ENCODE measurements around the gene NHS. TPM values are rescaled to one million over a fixed set of nuclear protein-coding genes. Genes with fewer than 3 reads are reported as not detected.

The NHS gene
- total and polyA plus RNA-seq, 4 experiments from 2014 or later = 0.09 to 0.67 TPM; not detected in 2

DNA sequence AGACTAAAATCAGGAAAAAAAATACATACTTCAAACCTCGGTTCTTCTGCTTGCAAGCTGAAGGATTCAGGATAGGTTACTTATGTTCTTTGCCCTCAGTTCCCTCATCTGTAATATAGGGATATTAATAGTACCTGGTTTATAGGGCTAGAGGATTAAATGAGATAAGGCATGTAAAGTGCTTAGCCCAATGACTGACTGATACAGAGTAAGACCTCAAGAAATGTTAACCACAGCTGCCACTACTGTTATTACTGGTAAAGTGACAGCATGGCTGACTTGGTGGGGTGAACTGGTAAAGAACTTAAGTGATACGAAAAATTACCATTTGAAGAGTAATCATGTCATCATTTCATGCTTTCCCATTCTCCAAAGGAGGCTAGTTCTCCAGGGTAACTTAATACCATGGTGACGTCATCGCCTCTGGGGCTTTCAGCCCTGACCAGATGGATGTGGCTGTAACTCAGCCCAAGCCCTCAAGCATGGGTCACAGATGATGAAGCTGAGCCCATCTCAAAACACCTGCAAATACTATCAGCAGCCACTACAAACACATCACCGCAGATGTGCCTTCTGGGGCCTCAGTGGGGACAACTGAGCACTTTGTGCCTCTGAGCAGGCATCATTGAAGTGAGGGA lies 317.8 kb downstream of the NHS start:
- no peaks in the 10 kb centered on the region for H3K36me3 ChIP-seq (ENCODE audit: insufficient read depth, low read length)
- no peak for DNase-seq
- no peak overlapping the region for H3K27ac ChIP-seq (ENCODE audit: low read depth, low read length)
- H3K4me3 ChIP-seq (ENCODE audit: low read length in 2 of 2) = no peak overlapping the region
- H3K27me3 Mint-ChIP-seq = peaks cover 0 to 1% of the 10 kb centered on the region in 2 donors
- H3K4me3 Mint-ChIP-seq = no peak overlapping the region
- no peaks in the 10 kb centered on the region for H3K36me3 Mint-ChIP-seq
- H3K9me3 Mint-ChIP-seq = peaks cover 0 to 2% (median 0%) of the 10 kb centered on the region in 8 donors
- H3K27me3 ChIP-seq (ENCODE audit: insufficient read depth, low read length) = no peaks in the 10 kb centered on the region
- H3K27ac Mint-ChIP-seq = no peak overlapping the region
- no peaks in the 10 kb centered on the region for H3K9me3 ChIP-seq (ENCODE audit: control insufficient read depth in 1 of 2, low read length in 2 of 2)
- H3K4me1 ChIP-seq (ENCODE audit: insufficient read depth, low read length) = no peaks in the 10 kb centered on the region
- no peaks in the 10 kb centered on the region for H3K4me1 Mint-ChIP-seq
- intact Hi-C loops (cut with micrococcal nuclease) = no loop called here
- ChIA-PET CTCF (ENCODE audit: partially characterized antibody) (interaction anchor here (0.8 kb wide), 1 partner anchor 450 kb away, joined by 3 read pairs; no protein-coding TSS in a partner anchor), POLR2A (ENCODE audit: partially characterized antibody) (no interaction called here)

DNA sequence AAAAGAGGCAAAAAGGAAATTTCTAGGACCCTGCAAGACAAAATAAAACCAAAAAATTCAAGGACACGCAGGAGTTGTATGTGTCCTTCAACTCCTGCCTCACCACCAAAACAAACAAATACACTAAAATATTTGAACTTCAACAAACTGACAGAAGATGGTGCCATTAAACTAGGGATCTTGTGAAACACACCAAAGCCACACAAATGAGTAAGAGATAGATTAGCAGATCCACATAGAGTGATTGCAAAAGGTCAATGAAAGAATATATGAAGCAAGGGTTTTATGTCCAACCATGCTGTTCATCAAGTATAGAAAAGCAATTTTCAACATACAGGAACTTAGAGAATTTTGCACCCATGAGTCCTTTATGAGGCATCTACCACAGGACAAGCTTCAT lies 322.2 kb downstream of the NHS start:
- Histone ChIP-seq H3K27me3 (ENCODE audit: insufficient read depth, low read length) (no peaks in the 10 kb centered on the region), H3K27ac (ENCODE audit: low read depth, low read length) (no peak overlapping the region), H3K4me3 (ENCODE audit: low read length in 2 of 2) (no peak overlapping the region), H3K9me3 (ENCODE audit: control insufficient read depth in 1 of 2, low read length in 2 of 2) (no peaks in the 10 kb centered on the region), H3K4me1 (ENCODE audit: insufficient read depth, low read length) (no peaks in the 10 kb centered on the region), H3K36me3 (ENCODE audit: insufficient read depth, low read length) (no peaks in the 10 kb centered on the region)
- intact Hi-C loops (cut with micrococcal nuclease) = no loop called here
- no peak overlapping the region for H3K27ac Mint-ChIP-seq
- DNase-seq = peak in 1 of 5 donors; percentile 4
- ChIA-PET CTCF (ENCODE audit: partially characterized antibody) (no interaction called here), POLR2A (ENCODE audit: partially characterized antibody) (no interaction called here)
- no peaks in the 10 kb centered on the region for H3K4me1 Mint-ChIP-seq
- peaks cover 0 to 2% (median 0%) of the 10 kb centered on the region in 8 donors for H3K9me3 Mint-ChIP-seq
- H3K4me3 Mint-ChIP-seq = no peak overlapping the region
- no peaks in the 10 kb centered on the region for H3K36me3 Mint-ChIP-seq
- H3K27me3 Mint-ChIP-seq = no peaks in the 10 kb centered on the region

DNA sequence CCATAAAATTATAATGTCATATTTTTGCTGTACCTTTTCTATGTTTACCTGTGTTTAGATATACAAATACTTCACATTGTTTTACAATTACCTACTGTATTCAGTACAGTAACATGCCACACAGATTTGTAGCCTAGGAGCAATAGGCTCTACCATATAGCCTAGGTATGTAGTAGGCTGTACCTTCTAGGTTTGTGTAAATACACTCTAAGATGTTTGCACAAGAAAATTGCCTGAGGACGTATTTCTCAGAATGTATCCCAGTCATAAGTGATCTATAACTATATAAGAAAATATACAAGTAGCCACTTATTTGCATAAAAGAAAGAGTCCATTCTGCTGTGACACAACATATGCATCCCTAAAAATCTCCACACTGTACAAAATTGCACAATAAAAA lies 326.0 kb downstream of the NHS start:
- intact Hi-C loops (cut with micrococcal nuclease) = no loop called here
- no peaks in the 10 kb centered on the region for H3K27me3 Mint-ChIP-seq

GRCh38 chrX:17703201-17703600 lies 328.2 kb downstream of the NHS start:
- Histone ChIP-seq H3K4me3 (ENCODE audit: low read length in 2 of 2) (no peak overlapping the region), H3K4me1 (ENCODE audit: insufficient read depth, low read length) (no peaks in the 10 kb centered on the region), H3K27me3 (ENCODE audit: insufficient read depth, low read length) (no peaks in the 10 kb centered on the region), H3K36me3 (ENCODE audit: insufficient read depth, low read length) (no peaks in the 10 kb centered on the region), H3K27ac (ENCODE audit: low read depth, low read length) (no peak overlapping the region), H3K9me3 (ENCODE audit: control insufficient read depth in 1 of 2, low read length in 2 of 2) (no peaks in the 10 kb centered on the region)
- Mint-ChIP-seq H3K36me3 (no peaks in the 10 kb centered on the region), H3K27ac (no peak overlapping the region), H3K4me1 (no peaks in the 10 kb centered on the region), H3K9me3 (peaks cover 0 to 2% (median 0%) of the 10 kb centered on the region in 8 donors), H3K4me3 (no peak overlapping the region), H3K27me3 (no peaks in the 10 kb centered on the region)
- POLR2A ChIA-PET (ENCODE audit: partially characterized antibody) = no interaction called here
- DNase-seq = no peak
- CTCF ChIA-PET (ENCODE audit: partially characterized antibody) = no interaction called here
- intact Hi-C loops (cut with micrococcal nuclease) = no loop called here

More for the DNA sequence above, 326.0 kb downstream of the NHS start:
- Mint-ChIP-seq H3K27ac (no peak overlapping the region), H3K4me1 (no peaks in the 10 kb centered on the region), H3K36me3 (no peaks in the 10 kb centered on the region), H3K9me3 (peaks cover 0 to 2% (median 0%) of the 10 kb centered on the region in 8 donors), H3K4me3 (no peak overlapping the region)
- Histone ChIP-seq H3K27ac (ENCODE audit: low read depth, low read length) (no peak overlapping the region), H3K4me3 (ENCODE audit: low read length in 2 of 2) (no peak overlapping the region), H3K36me3 (ENCODE audit: insufficient read depth, low read length) (no peaks in the 10 kb centered on the region), H3K9me3 (ENCODE audit: control insufficient read depth in 1 of 2, low read length in 2 of 2) (no peaks in the 10 kb centered on the region), H3K27me3 (ENCODE audit: insufficient read depth, low read length) (no peaks in the 10 kb centered on the region), H3K4me1 (ENCODE audit: insufficient read depth, low read length) (no peaks in the 10 kb centered on the region)
- CTCF ChIA-PET (ENCODE audit: partially characterized antibody) = no interaction called here
- POLR2A ChIA-PET (ENCODE audit: partially characterized antibody) = no interaction called here
- DNase-seq = no peak

- H3K27me3 Mint-ChIP-seq = no peaks in the 10 kb centered on the region
- no peaks in the 10 kb centered on the region for H3K36me3 ChIP-seq (ENCODE audit: insufficient read depth, low read length)
- H3K36me3 Mint-ChIP-seq = no peaks in the 10 kb centered on the region
- ChIA-PET CTCF (ENCODE audit: partially characterized antibody) (no interaction called here), POLR2A (ENCODE audit: partially characterized antibody) (no interaction called here)
- H3K27ac ChIP-seq (ENCODE audit: low read depth, low read length) = no peak overlapping the region
- no peaks in the 10 kb centered on the region for H3K9me3 ChIP-seq (ENCODE audit: control insufficient read depth in 1 of 2, low read length in 2 of 2)
- H3K9me3 Mint-ChIP-seq = no peaks in the 10 kb centered on the region
- H3K4me1 Mint-ChIP-seq = no peaks in the 10 kb centered on the region
- DNase-seq = no peak
- H3K27ac Mint-ChIP-seq = no peak overlapping the region
- no peaks in the 10 kb centered on the region for H3K27me3 ChIP-seq (ENCODE audit: insufficient read depth, low read length)
- H3K4me3 ChIP-seq (ENCODE audit: low read length in 2 of 2) = no peak overlapping the region
- no peaks in the 10 kb centered on the region for H3K4me1 ChIP-seq (ENCODE audit: insufficient read depth, low read length)
- H3K4me3 Mint-ChIP-seq = no peak overlapping the region
- intact Hi-C loops (cut with micrococcal nuclease) = no loop called here
Observed at GRCh38 chrX:17705211-17705610, 330.2 kb downstream of the NHS start.

- H3K4me3 ChIP-seq (ENCODE audit: low read length in 2 of 2) = no peak overlapping the region
- POLR2A ChIA-PET (ENCODE audit: partially characterized antibody) = no interaction called here
Observed at GRCh38 chrX:17706676-17707075, 331.7 kb downstream of the NHS start.

DNA sequence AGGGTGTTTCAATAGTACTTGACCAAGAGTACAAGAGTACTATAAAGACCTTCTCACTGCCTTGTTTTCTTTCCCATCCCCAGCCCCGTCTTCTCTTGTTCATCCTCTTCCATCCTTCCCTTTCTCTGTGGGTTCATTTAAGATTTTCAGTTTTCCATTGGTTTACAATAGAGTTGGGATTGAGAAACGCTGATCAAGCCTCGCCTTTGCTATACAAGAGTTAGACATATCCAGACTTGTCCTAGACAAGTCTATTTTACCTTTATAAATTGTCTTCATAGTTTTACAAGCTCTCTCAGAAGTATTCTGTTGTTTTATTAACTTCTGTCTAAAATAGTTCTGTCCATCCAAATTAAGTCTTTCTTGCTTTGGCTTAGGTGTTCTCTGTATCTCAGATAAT lies 332.7 kb downstream of the NHS start:
- Mint-ChIP-seq H3K9me3 (no peaks in the 10 kb centered on the region), H3K27ac (no peak overlapping the region), H3K4me1 (peaks cover 0 to 2% (median 0%) of the 10 kb centered on the region in 4 donors), H3K36me3 (no peaks in the 10 kb centered on the region), H3K4me3 (no peak overlapping the region), H3K27me3 (no peaks in the 10 kb centered on the region)
- Histone ChIP-seq H3K4me1 (ENCODE audit: insufficient read depth, low read length) (no peaks in the 10 kb centered on the region), H3K4me3 (ENCODE audit: low read length in 2 of 2) (no peak overlapping the region), H3K27me3 (ENCODE audit: insufficient read depth, low read length) (no peaks in the 10 kb centered on the region), H3K36me3 (ENCODE audit: insufficient read depth, low read length) (no peaks in the 10 kb centered on the region), H3K9me3 (ENCODE audit: control insufficient read depth in 1 of 2, low read length in 2 of 2) (no peaks in the 10 kb centered on the region), H3K27ac (ENCODE audit: low read depth, low read length) (no peak overlapping the region)
- ChIA-PET CTCF (ENCODE audit: partially characterized antibody) (no interaction called here), POLR2A (ENCODE audit: partially characterized antibody) (no interaction called here)
- intact Hi-C loops (cut with micrococcal nuclease) = no loop called here
- DNase-seq = no peak

More at GRCh38 chrX:17706676-17707075, 331.7 kb downstream of the NHS start:
- CTCF ChIA-PET (ENCODE audit: partially characterized antibody) = no interaction called here
- H3K4me1 ChIP-seq (ENCODE audit: insufficient read depth, low read length) = no peaks in the 10 kb centered on the region
- H3K9me3 ChIP-seq (ENCODE audit: control insufficient read depth in 1 of 2, low read length in 2 of 2) = no peaks in the 10 kb centered on the region
- no peaks in the 10 kb centered on the region for H3K4me1 Mint-ChIP-seq
- H3K36me3 ChIP-seq (ENCODE audit: insufficient read depth, low read length) = no peaks in the 10 kb centered on the region
- H3K27me3 Mint-ChIP-seq = no peaks in the 10 kb centered on the region
- no peaks in the 10 kb centered on the region for H3K27me3 ChIP-seq (ENCODE audit: insufficient read depth, low read length)
- intact Hi-C loops (cut with micrococcal nuclease) = no loop called here
- H3K27ac ChIP-seq (ENCODE audit: low read depth, low read length) = no peak overlapping the region
- no peaks in the 10 kb centered on the region for H3K36me3 Mint-ChIP-seq
- DNase-seq = no peak
- no peaks in the 10 kb centered on the region for H3K9me3 Mint-ChIP-seq
- H3K27ac Mint-ChIP-seq = no peak overlapping the region
- H3K4me3 Mint-ChIP-seq = no peak overlapping the region

DNA sequence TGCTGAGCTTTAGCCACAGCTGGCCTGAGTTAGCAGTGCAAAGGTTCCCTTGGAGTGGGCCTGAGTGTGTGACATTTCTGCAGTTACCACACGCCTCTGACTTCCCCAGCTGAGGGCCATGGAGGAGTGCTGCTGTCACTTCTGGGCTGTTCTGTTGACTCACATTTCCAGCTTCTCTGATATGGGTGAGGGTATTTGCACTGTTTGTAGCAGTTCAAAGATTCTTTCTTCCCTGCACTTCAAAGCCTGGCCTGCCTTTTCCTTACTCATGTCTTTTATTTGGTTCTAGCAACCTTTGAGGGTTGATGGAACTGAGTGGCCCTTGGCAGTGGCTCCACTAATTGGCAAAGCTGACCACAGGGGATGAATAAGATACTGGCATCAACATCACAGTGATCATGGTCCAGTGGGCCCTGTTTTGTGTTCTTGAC lies 335.9 kb downstream of the NHS start:
- Histone ChIP-seq H3K27ac (ENCODE audit: low read depth, low read length) (no peak overlapping the region), H3K27me3 (ENCODE audit: insufficient read depth, low read length) (no peaks in the 10 kb centered on the region), H3K36me3 (ENCODE audit: insufficient read depth, low read length) (no peaks in the 10 kb centered on the region), H3K9me3 (ENCODE audit: control insufficient read depth in 1 of 2, low read length in 2 of 2) (no peaks in the 10 kb centered on the region), H3K4me1 (ENCODE audit: insufficient read depth, low read length) (no peaks in the 10 kb centered on the region), H3K4me3 (ENCODE audit: low read length in 2 of 2) (no peak overlapping the region)
- no peak for DNase-seq
- H3K27me3 Mint-ChIP-seq = no peaks in the 10 kb centered on the region
- H3K36me3 Mint-ChIP-seq = no peaks in the 10 kb centered on the region
- H3K27ac Mint-ChIP-seq = no peak overlapping the region
- no peaks in the 10 kb centered on the region for H3K9me3 Mint-ChIP-seq
- ChIA-PET CTCF (ENCODE audit: partially characterized antibody) (no interaction called here), POLR2A (ENCODE audit: partially characterized antibody) (no interaction called here)
- H3K4me3 Mint-ChIP-seq = no peak overlapping the region
- H3K4me1 Mint-ChIP-seq = peaks cover 0 to 3% (median 0%) of the 10 kb centered on the region in 4 donors
- intact Hi-C loops (cut with micrococcal nuclease) = no loop called here

All from CD4-positive, alpha-beta memory T cell (primary cell).